Activated CD8-positive, alpha-beta memory T cell treated with anti-CD3 and anti-CD28 coated beads, Interleukin-2, amount 50 U/mL, for 4 hours (primary cell): ENCODE data around the gene METTL21A.
"Not testable (repeated sequence)": the region's sequence is repeated elsewhere in the genome, so short reads cannot be mapped to it uniquely, and the experiment has no call there.

Experiments
- DNase-seq: peaks from one replicate; pipeline ENCODE4 v3.0.0-alpha.2; 2020

Gene METTL21A

DNA sequence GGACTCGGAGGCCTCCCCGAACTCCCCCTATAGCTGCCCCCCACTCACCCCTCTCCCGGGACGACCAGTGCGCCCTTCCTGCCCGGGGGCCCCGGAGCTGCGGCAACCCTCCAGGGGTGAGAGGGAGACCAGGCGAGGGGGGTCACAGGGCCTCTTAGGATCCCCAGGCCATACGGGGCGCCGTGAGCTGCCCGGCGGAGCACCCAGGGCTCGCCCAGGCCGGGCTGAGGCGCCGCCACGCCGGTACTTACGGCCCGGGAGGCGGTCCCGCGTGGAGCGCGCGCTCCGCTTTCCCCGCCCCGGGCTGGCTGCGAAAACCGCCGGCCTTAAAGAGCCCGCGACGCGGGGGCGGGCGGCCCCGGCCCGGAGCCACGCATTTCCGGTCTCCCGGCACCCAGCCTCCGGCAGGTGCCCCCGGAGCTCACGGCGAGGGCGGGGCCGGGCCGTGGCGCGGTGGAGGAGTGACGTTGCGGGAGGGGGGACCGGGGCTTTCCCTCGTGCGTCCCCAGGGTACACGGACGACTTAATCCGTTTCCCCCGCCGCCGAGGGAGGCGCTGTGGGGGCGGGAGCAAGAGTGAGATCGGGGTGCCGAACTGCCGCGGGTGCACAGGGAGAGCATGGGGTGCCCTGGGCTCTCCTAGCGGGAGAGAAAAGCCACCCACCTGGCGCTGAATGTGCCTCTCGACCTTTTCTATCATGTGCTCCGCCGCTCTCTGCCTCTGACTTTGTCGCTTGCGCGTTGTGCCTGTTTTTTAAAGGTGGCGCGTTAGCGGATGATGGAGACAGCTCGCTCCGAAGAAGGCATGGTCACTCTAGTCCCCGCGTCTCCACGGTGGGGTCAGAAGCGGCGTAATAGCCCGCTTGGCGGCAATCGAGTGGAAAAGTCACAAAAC, at the start of gene METTL21A:
TSS of gene METTL21A (minus strand) at position 381 of the 894 bp plus-strand sequence. CDS start 1,019 bp downstream, outside the sequence.
- DNase-seq, result peak; percentile 97

DNA sequence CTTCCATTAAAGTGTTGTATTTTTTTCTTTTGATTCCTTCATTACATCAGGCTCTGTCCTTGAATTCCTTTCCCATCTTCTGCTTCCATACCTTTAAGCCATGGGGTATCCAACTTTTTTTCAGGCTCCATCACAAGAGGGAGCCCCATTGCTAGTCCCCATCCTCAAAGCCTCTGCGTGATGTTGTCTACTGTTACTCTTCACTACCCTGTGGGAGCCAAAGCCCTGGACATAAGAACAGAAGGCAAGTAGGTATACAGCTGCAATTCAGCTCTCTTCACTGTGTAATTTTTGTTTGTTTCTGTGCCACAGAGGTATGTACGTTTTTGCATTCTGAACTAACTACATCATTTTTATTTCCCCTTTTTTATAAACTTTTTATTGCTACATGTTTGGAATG, 49.6 kb upstream of the METTL21A start:
- DNase-seq, result no peak

DNA sequence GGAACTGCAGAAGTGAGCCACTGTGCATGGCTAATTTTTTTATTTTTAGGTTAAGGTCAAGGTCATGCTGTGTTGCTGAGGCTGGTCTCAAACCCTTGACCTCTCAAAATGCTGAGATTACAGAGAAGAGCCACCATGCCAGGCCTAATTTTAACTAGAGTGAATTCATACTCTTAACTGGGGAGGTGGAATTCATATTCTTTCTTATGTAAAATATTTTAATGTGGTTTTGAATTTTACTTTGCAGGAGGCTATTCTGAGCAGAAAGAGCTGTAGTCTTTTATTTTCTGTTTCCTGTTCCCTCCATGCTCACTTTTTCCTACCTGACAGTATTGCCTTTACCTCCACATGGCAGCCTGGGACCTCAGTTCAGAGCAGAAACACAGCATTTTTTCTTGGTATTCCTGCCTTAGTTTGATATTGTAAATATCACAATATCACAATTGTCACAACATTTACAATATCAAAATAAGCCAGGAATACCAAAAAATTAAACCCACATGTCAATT, 49.1 kb upstream of the METTL21A start:
- no peak for DNase-seq

DNA sequence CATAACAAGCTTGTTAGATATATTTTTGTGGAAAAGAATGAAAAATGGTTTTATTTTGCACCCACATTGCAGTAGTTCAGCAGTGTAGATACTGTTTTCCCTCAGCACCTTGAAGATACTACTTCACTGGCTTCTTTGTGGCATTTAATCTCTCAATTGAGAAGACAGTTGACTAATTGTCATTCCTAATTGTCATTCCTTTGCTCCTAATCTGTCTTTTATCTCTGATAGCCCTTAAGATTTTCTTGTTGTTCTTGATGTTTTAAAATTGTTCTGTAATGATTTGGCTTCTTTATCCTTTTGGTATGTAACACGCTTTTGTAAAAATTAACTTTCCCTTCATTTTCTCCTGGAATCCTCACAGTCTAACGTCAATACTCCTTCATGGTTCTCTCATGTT, 48.2 kb upstream of the METTL21A start:
- DNase-seq, result no peak

DNA sequence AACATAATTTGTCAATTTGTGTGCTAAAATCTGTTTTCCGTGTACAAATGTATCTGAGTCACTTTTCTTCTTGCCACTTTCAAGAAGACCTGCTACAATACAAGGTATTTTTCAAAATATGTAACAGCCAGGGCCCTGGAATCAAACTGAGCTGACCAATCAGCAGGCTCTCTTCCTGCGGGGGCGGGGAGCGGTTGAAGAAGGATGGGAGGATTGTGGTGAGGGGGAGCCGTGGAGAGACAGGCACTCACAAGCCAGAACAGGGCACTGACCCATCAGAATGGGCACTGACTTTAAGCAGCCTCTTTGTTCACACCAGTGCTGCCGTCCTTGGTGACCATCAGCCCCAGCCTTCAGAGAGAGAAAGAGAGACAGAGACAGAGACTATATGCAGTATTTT, 45.7 kb upstream of the METTL21A start:
- DNase-seq, result no peak

DNA sequence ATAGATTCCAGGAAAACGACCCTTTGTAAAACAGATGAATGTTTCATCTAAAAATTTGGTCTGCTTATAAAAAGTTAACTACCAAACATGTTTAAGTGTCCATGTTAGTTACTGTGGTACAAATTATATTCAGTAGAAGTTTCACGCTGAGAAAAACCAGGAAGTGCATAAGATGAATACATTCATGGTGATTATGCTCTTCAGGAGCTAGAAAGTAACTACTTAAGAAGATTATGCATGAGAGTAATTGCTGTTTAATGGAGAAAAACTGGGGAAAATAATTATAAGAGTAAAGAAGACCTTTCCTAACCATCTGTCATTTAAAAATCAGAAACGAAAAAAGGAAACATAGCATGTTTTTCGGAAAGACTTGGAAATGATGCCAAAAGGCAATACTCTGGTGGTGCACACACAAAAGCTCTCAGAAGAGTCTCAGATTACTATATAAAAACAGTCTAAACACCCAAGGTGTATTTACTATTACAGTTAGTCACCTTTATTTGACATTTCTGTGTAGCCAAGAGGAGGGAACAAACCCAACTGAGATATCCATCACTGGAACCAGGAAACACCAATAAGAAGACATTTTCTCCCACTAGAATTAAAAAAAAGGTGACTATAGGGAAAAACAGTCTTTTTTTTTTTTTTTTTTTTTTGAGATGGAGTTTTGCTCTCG, 38.8 kb upstream of the METTL21A start:
- DNase-seq, result no peak

DNA sequence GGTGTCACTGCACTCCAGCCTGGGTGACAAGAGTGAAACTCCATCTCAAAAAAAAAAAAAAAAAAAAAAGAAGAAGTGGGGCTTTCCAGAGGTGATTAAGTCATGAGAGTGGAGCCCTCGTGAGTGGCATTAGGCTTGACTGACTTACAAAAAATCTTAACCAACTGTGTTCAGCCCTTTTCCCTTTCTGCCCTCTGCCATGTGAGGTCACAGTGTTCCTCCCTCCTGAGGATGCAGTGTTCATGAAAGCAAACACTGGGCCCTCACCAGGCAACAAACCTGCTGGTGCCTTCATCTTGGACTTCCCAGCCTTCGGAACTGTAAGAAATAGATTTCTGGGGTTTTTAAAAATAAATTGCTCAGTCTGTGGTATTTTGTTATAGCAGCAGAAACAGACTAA, 37.0 kb upstream of the METTL21A start:
- DNase-seq, result no peak

DNA sequence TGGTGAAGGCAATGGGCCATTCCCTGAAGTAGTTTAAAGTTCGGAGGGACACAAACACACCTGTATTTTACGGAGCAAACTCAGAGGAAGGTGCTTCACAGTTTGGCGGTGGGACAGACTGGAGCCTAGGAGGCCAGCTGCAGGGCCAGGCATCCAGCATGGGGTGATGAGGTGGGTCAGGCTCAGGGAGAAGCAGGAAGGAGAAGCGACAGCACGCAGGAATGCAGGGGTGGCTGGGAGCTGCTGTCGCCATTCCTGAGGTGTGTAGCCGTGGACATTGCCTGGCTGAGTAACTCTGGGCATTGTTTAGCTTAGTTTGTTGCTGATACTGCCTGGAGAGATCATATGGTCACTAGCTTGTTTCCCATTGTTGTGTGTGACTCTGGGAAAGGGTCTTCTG, 35.8 kb upstream of the METTL21A start:
- no peak for DNase-seq

DNA sequence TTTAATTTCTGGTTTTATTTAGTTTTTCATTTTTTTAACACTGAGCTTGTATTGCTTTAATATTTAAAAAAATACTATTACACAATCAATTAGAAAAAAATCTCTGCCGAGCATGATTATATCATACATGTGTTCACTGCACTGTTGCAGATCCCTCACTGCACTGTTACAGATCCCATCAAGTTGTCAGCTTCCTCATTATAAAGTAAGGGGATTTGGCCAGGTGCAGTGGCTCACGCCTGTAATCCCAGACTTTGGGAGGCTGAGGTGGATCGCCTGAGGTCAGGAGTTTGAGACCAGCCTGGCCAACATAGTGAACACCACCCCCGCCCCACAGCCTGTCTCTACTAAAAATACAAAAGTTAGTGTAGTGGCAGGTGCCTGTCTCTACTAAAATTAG, 33.0 kb upstream of the METTL21A start:
- no peak for DNase-seq

DNA sequence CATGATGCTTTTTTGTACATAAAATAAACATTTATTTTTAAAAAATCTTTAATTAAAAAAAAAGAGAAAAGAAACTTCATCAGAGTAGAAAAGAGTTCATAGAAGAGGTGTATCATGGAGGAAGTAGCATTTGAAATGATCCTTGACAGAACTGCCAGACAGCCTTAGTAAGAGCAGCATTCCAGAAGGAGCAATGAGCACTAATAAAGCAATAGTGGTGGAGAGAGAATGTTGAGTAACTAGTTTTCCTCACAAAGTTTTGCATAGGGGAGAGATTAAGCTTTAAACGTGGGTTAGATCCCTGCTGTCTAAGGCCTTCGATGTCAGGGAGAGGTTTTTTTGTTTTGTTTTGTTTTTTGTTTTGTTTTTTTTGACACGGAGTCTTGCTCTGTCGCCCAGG, 29.8 kb upstream of the METTL21A start:
- DNase-seq, result no peak

DNA sequence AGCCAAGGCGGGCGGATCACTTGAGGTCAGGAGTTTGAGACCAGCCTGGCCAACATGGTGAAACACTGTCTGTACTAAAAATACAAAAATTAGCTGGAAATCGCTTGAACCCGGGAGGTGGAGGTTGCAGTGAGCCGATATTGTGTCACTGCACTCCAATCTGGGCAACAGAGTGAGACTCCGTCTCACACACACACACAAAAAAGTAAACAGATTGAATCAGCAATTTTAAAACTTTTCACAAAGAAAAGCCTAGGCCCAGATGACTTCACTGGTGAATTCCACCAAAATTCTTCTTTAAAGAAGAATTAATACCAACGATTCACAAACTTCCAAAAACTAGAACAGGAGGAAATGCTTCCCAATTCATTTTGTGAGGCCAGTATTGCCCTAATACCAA, 21.4 kb upstream of the METTL21A start:
- not testable (repeated sequence) for DNase-seq

DNA sequence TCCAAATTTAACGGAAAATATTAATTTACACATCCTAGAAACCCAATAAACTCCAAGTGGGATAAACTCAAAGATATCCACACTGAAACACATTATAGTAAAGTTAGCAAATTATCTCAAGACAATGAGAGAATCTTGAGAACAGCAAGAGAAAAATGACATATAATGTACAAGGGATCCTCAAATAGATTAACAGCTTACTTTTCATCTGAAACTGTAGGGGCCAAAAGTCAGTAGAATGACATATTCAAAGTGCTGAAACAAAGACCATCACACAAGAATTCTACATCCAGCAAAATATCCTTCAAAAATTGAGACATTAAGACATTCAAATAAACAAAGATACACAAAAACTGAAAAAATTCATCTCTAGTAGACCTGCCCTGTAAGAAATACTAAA, 18.7 kb upstream of the METTL21A start:
- DNase-seq, result no peak

DNA sequence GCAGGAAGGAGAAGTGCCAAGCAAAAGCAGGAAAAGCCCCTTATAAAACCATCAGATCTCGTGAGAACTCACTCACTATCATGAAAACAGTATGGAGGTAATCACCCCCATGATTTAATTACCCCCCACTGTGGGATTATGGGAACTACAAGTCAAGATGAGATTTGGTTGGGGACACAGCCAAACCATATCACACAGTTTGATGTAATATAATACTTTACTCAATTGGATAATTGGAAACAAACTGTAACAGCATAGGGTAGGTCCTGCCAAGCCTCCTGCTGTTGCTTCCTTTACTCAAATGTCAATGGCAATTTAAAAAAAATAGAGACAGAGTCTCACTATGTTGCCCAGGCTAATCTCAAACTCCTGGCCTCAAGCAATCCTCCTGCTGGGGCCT, 15.5 kb upstream of the METTL21A start:
- no peak for DNase-seq

DNA sequence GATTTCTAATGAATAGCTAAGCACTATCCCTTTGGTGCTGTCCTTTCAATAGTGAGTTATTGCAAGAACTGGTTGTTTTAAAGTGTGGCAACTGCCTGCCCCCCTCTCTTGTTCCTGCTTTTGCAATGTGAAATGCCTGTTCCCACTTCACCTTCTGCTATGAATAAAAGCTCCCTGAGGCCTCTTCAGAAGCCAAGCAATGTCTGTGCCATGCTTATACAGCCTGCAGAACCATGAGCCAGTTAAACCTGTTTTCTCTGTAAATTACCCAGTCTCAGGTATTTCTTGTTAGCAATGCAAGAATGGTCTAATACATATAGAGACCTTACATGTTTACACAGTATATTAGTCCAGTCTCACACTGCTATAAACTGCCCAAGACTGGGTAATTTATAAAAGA, 15.0 kb upstream of the METTL21A start:
- DNase-seq, result no peak

DNA sequence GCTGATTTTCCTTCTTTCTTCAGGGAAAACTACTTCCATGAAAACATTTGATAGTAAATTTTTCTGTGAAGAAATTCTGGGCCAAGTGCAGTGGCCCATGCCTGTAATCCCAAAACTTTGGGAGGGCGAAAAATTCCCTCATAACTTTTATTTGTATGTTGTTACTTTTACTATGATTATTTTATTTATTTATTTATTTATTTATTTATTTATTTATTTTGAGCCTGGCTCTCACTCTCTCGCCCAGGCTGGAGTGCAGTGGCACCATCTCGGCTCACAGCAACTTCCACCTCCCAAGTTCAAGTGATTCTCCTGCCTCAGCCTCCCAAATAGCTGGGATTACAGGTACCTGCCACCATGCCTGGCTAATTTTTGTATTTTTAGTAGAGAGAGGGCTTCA, 14.1 kb upstream of the METTL21A start:
- not testable (repeated sequence) for DNase-seq

DNA sequence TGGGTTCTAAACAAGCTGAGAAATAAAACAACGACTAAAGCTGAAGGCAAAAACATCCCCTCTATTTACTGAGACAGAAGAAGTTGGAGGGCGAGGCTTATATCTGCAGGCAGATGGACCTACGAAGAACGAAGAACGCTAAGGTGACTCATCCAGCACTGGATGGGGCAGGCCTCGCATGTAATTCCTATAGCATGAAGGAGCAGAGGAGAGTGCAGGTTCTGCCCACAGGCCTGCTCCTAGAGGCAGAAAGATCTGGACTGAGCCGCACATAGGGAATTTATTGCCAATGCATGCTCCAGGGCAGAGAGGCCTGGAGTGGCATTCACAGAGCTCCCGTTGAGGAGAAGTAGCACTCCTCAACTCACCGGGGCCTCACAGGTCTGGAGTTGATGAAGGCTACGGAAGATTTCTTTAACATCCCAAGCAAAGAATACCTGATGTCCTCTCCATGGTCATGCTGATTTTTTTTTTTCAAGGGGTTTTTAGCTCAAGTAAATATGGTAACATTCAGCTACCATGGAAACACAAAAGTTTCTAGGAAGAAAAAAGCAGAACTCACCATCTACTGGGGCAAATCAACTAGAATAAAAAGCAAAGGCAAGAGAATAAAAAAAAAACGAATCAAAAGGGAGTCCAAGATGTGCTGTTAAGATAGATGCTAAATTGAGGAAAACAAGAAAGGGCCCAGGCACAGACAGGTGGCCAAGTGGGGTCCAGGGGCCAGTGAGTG, 10.4 kb upstream of the METTL21A start:
- DNase-seq, result no peak

DNA sequence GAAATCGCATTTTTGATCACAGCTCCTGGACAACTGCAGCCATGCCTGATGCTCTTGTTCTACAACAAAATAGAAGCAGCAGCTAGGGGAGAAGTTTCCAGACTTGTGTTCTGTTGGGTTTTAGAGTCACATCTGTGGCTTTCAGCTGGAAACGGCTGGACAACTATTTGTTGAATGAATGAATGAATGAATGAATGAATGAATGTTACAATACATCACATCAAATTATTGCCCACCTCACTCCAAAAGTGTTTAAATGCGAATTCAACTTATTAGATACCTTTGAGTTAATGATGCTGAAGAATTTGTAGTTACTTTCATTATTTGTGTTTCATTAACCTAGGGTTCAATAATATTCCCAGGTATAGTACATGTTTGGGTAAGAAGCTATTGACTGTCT, 8.5 kb upstream of the METTL21A start:
- no peak for DNase-seq

DNA sequence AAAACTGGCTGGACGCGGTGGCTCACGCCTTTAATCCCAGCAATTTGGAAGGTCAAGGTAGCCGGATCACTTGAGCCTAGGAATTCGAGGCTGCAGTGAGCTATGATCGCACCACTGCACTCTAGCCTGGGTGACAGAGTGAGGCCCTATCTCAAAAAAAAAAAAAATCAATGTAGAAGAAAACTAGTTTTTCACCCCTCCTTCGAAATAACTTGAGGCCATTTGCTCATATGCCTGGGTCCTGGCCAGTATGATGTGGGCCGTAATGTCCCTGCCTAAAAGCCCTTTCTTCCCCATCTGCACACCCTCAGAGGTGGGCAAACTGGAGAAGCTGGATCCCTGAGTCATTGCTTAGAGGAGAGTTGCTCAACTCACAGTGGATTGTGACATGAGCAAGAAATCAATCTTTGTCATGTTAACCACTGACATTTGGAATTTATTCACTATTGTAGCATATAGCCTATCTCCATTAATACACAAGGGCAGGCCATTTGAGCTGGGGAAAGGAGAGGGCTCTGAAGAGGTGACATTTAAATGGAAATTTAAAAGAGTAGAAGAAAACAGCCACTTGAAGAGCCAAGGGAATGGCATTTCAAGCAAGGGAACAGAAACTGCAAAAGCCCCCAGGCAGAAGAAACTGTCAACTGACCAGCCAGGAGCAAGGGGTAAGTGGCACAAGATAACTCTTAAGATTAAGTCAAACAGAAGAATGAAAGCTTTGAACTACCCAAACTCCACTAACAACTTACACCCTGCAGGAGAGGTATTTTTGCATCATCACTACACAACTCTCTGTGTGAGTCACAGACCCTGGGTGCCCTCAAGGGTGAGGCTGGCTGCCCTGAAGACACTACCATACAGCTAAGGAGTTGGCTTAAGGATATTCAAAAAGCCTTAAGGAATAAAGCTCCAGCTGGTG, 7.6 kb upstream of the METTL21A start:
- DNase-seq, result no peak

DNA sequence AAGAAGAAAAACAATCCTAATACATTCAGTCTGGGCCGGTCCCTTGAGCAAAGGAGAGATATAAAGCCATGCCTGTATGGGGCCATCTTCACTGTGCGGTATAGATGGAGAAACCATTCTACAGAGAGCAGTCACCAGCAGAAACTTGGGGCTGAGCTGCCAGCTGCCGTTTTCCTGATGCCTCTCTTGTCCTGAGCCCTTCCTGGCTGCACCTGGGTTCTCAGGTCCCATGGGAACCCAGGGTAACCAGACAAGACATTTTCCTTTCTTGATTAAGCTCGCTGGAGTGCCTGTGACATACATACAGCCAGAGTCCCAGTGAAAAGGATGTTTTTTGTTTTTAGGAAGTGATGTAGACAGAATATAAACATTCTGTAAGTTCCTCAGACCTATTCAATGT, 5.3 kb upstream of the METTL21A start:
- no peak for DNase-seq

DNA sequence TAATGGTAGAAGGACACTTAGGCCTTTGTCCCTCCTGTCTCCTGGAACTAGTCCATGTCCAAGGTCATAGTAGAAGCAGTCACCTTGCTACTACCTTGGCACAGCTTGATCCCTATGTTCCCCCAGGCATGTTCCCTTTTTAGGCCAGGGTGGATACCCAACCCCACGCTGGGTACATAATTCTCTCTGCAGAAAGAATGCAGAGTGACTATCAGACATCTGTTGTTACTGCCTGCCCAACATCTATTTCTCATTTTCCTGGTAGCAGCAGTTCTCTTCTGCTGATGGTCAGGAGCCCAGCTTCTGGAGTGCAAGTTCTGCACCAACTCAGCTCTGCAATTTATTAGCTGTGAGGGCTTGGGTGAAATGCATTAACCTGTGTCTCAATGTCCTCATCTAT, 4.4 kb upstream of the METTL21A start:
- DNase-seq, result no peak

DNA sequence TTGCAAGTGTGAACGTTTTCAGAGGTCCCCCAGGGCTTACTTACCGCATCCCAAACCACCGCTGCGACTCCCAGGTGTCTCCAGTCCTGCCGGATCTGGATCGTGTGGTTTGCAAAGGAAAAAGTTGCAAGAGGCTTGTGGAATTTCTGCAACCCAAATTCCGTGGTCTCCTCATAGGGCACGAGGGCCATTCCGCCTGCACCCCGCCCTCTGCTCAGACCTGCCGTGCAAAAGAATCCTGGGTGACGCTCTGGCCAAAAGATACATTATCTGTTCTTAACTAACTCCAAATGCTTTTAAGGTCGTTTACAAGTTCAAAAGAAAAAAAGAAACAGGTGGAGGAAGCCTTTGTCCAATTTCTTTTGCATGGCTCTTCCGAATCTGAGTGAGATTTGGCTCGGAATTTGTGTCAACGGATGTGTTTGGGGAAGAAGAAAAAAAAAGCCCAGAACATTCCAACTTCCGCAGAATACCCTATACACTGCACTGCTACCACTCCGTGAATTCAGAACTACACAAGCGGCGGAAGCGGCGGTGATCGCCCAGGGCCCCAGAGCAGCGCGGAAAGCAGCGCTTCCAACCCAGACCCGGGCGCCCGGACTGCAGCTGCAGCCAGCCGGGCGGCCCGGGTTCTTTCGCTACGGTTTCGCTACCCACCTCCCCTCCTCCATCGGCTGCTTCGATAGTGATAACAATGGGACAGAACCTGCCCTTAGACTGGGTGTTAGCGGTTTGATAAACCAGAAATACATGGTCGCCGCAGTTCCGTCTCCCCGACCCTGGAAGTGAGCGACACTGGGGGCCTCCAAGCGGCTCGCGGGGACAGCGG, 795 bp downstream of the METTL21A start:
- DNase-seq, result peak; percentile 65
